ENCODE data around the gene MLEC. TPM values are rescaled to one million over a fixed set of nuclear protein-coding genes. Genes with fewer than 3 reads are reported as not detected.

MLEC gene
- total and polyA plus RNA-seq, 3 donors from 2014 or later, result 93.2 to 130 (median 104) TPM

GRCh38 chr12:120750806-120751205 is 63.9 kb downstream of the MLEC start:
- TF ChIP-seq, protein P1, sequence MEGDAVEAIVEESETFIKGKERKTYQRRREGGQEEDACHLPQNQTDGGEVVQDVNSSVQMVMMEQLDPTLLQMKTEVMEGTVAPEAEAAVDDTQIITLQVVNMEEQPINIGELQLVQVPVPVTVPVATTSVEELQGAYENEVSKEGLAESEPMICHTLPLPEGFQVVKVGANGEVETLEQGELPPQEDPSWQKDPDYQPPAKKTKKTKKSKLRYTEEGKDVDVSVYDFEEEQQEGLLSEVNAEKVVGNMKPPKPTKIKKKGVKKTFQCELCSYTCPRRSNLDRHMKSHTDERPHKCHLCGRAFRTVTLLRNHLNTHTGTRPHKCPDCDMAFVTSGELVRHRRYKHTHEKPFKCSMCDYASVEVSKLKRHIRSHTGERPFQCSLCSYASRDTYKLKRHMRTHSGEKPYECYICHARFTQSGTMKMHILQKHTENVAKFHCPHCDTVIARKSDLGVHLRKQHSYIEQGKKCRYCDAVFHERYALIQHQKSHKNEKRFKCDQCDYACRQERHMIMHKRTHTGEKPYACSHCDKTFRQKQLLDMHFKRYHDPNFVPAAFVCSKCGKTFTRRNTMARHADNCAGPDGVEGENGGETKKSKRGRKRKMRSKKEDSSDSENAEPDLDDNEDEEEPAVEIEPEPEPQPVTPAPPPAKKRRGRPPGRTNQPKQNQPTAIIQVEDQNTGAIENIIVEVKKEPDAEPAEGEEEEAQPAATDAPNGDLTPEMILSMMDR (IDR thresholded peaks at IDR 0.05), result no peak
- TF ChIP-seq POLR2A (IDR thresholded peaks at IDR 0.05), result no peak
- Histone ChIP-seq H3K4me3 (no peak overlapping the region), H3K36me3 (ENCODE audit: low read depth, missing control alignments) (no peaks in the 10 kb centered on the region), H3K27me3 (no peaks in the 10 kb centered on the region), H3K27ac (no peak overlapping the region), H3K9me3 (no peaks in the 10 kb centered on the region), H3K4me1 (no peaks in the 10 kb centered on the region)
- 89 to 96% methylated on average over 5 of the region's 5 CpGs for WGBS, 2 donors
- intact Hi-C loops (cut with DNase I; ENCODE audit: low total_unique reads), result no loop called here
- DNase-seq, result no peak

GRCh38 chr12:120751389-120751788 is 64.4 kb downstream of the MLEC start:
- H3K27ac ChIP-seq, result no peak overlapping the region
- no peaks in the 10 kb centered on the region for H3K9me3 ChIP-seq
- H3K4me3 ChIP-seq, result no peak overlapping the region
- intact Hi-C loops (cut with DNase I; ENCODE audit: low total_unique reads), result no loop called here
- no peaks in the 10 kb centered on the region for H3K4me1 ChIP-seq
- 94 to 97% methylated on average over 9 of the region's 9 CpGs for WGBS, 2 donors
- TF ChIP-seq, protein P1 (IDR thresholded peaks at IDR 0.05), result no peak
- TF ChIP-seq POLR2A (IDR thresholded peaks at IDR 0.05), result no peak
- H3K27me3 ChIP-seq, result no peaks in the 10 kb centered on the region
- no peaks in the 10 kb centered on the region for H3K36me3 ChIP-seq (ENCODE audit: low read depth, missing control alignments)
- DNase-seq, result no peak

Other genes starting within 250 kb of the MLEC start
- gene COX6A1, start 249.0 kb upstream of the MLEC start, total RNA-seq, result 100 to 1,000 TPM; 549 to 563 TPM
- 485 TPM for gene COX6A1, start 249.0 kb upstream of the MLEC start, polyA plus RNA-seq (ENCODE audit: insufficient read depth, low read depth, low replicate concordance)
- gene TRIAP1, start 240.8 kb upstream of the MLEC start, total RNA-seq, result 10 to 100 TPM; 13.9 to 15.7 TPM
- 20.0 TPM for gene TRIAP1, start 240.8 kb upstream of the MLEC start, polyA plus RNA-seq (ENCODE audit: insufficient read depth, low read depth, low replicate concordance)
- gene GATC, start 240.7 kb upstream of the MLEC start, total RNA-seq, result 10 to 100 TPM; 17.5 to 20.9 TPM
- 10.8 TPM for gene GATC, start 240.7 kb upstream of the MLEC start, polyA plus RNA-seq (ENCODE audit: insufficient read depth, low read depth, low replicate concordance)
- 100 to 1,000 TPM; 199 to 238 TPM for gene SRSF9, start 217.4 kb upstream of the MLEC start, total RNA-seq
- gene SRSF9, start 217.4 kb upstream of the MLEC start, polyA plus RNA-seq (ENCODE audit: insufficient read depth, low read depth, low replicate concordance), result 202 TPM
- gene DYNLL1, start 191.0 kb upstream of the MLEC start, total RNA-seq, result 100 to 1,000 TPM; 404 to 461 TPM
- 725 TPM for gene DYNLL1, start 191.0 kb upstream of the MLEC start, polyA plus RNA-seq (ENCODE audit: insufficient read depth, low read depth, low replicate concordance)
- gene COQ5, start 158.0 kb upstream of the MLEC start, total RNA-seq, result 10 to 100 TPM; 31.3 to 37.4 TPM
- gene COQ5, start 158.0 kb upstream of the MLEC start, polyA plus RNA-seq (ENCODE audit: insufficient read depth, low read depth, low replicate concordance), result 51.0 TPM
- gene RNF10, start 152.8 kb upstream of the MLEC start, total RNA-seq, result 100 to 1,000 TPM; 307 to 370 TPM
- gene RNF10, start 152.8 kb upstream of the MLEC start, polyA plus RNA-seq (ENCODE audit: insufficient read depth, low read depth, low replicate concordance), result 340 TPM
- gene POP5, start 105.7 kb upstream of the MLEC start, total RNA-seq, result 10 to 100 TPM; 36.7 to 37.8 TPM
- 28.1 TPM for gene POP5, start 105.7 kb upstream of the MLEC start, polyA plus RNA-seq (ENCODE audit: insufficient read depth, low read depth, low replicate concordance)
- gene CABP1, start 46.5 kb upstream of the MLEC start, total RNA-seq, result 1 to 10 TPM; 2.4 to 3.9 TPM
- 1.8 TPM for gene CABP1, start 46.5 kb upstream of the MLEC start, polyA plus RNA-seq (ENCODE audit: insufficient read depth, low read depth, low replicate concordance)
- gene UNC119B, start 23.3 kb downstream of the MLEC start, total RNA-seq, result 10 to 100 TPM; 43.3 to 45.2 TPM
- 42.2 TPM for gene UNC119B, start 23.3 kb downstream of the MLEC start, polyA plus RNA-seq (ENCODE audit: insufficient read depth, low read depth, low replicate concordance)
- gene ACADS, start 38.7 kb downstream of the MLEC start, total RNA-seq, result 10 to 100 TPM; 28.3 to 30.2 TPM
- gene ACADS, start 38.7 kb downstream of the MLEC start, polyA plus RNA-seq (ENCODE audit: insufficient read depth, low read depth, low replicate concordance), result 43.9 TPM
- 10 to 100 TPM; 61.1 to 65.4 TPM for gene SPPL3, start 217.2 kb downstream of the MLEC start, total RNA-seq
- 190 TPM for gene SPPL3, start 217.2 kb downstream of the MLEC start, polyA plus RNA-seq (ENCODE audit: insufficient read depth, low read depth, low replicate concordance)